NCI-H526 treated with DMSO at 0.1 percent for 48 hours (cell line): ENCODE measurements around the gene KRTAP10-2.

Experiments used
- DNase-seq: peaks from one replicate; lab custom pipeline; 2025; lab: John Stamatoyannopoulos, UW

Gene KRTAP10-2

DNA sequence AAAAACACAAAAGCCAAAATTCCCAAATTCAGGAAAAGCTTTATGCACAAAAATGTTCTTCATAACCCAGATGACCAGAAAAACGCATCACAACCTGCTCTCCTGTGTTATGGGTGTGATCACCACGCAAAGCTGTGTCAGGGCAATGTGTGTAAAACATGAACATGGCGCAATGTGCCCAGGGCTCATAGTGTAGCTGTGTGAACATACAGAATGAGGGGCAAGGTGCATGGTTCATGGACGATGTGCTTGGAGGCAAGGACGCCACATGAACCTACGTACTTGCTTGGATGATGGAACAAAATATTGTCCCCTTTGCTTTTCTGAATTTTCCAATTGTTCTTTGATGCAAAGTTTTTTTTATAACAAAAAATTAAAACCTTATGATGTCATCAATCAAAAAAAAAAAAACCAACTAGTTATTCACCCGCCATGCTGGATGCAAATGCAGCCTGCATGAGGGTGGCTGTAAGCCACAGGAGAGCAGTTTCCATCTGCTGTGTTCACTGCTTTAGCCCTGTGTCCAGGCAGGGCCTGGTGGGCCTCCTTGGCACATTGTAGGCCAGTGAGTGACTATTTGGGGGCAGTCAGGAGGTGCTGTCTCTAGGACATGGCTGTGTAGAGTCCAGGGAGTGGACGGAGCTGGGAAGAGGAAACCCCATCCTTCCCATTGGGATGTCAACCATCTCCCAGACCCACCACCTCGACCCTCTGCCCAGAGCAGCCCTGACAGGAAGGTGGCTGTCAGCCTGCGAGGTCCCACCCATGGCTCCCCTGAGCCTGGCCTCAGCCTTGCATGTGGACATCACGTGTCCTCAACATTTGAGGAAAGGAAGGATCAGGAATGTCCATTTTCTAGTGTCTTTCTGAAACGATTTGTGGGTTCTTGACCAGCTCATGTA is 25.0 kb downstream of the KRTAP10-2 start:
- no peak for DNase-seq

DNA sequence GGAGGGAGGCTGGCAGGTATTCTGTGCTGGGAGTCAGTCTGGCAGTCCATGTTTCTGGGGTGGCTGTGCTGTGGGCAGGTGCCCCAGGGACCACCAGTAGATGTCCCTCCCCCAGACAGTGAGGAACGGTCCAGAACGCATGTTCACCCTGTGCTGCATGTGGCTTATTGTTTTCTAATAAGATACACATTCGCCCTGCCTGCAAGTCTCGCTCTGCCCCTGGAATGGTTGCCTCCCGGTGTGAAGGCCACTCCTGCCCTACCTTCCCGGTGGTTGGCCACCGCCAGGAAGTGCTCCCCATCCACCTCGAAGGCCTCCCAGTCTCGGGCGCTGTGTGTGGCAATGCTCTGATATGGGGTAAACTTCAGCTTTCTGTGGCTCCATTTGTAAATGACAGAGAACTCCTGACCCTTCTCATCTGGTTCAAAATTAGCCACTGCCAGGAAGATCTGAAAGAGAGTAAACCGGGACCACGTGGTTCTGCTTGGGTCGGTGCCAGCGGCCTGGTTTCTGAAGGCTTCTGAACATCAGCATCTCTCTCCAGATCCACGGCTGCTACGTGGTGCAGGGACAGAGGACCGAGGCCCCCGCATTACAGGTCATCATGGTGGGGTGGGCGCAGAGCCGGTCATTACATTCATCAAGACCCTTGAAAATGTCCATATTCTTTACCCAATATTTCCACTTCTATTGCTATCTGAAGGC is 25.8 kb downstream of the KRTAP10-2 start:
- no peak for DNase-seq

DNA sequence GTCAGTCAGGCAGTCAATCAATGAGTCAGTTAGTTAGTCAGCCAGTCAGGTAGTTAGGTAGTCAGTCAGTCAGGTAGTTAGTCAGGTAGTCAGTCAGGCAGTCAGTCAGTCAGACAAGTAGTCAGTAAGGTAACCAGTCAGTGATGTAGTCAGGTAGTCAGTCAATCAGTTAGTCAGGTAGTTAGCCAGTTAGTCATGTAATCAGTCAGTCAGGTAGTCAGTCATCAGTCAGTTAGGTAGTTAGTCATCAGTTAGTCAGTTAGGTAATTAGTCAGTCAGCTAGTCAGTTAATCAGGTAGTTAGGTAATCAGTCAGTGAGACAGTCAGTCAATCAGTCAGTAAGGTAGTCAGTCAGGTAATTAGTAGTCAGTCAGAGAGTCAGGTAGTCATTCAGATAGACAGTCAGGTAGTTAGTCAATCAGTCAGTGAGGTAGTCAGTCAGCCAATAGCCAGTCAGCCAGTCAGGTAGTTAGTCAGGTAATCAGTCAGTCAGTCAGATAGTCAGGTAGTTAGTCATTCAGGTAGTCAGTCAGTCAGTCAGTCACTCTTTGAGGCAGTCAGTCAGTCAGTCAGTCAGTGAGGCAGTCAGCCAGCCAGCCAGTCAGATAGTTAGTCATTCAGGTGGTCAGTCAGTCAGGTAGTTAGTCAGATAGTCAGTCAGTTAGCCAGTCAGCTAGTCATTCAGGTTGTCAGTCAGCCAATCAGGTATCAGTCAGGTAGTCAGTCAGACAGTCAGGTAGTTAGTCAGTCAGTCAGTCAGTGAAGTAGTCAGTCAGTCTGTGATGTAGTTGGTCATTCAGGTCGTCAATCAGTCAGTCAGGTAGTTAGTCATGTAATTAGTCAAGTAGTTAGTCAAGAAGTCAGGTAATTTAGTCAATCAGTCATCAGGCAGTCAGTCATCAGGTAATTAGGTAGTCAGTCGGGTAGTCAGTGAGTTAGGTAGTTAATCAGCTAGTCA is 26.6 kb downstream of the KRTAP10-2 start:
- DNase-seq, result no peak

DNA sequence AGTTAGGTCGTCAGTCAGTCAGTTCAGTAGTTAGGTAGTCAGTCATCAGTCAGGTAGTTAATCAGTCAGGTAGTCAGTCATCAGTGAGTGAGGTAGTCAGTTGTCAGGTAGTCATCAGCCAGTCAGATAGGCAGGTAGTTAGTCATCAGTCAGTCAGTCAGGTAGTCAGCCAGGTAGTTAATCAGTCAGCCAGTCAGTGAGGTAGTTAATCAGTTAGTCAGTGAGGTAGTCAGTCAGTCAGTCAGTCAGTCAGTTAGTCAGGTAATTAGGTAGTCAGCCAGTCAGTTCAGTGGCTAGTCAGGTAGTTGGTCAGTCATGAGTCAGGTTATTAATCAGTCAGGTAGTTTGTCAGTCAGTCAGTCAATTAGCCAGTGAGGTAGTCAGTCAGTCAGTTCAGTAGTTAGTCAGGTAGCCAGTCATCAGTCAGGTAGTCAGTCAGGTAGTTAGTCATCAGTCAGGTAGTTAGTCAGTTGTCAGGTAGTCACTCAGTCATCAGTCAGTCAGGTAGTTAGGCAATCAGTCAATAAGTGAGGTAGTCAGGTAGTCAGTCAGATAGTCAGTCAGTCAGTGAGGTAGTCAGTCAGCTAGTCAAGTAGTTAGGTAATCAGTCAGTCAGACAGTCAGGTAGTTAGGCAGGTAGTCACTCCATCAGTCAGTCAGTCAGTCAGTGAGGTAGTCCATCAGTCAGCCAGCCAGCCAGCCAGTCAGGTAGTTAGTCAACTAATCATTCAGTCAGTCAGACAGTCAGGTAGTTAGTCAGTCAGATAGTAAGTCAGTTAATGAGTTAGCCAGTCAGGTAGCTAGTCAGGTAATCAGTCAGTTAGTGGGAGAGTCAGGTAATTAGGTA is 27.5 kb downstream of the KRTAP10-2 start:
- DNase-seq, result no peak

DNA sequence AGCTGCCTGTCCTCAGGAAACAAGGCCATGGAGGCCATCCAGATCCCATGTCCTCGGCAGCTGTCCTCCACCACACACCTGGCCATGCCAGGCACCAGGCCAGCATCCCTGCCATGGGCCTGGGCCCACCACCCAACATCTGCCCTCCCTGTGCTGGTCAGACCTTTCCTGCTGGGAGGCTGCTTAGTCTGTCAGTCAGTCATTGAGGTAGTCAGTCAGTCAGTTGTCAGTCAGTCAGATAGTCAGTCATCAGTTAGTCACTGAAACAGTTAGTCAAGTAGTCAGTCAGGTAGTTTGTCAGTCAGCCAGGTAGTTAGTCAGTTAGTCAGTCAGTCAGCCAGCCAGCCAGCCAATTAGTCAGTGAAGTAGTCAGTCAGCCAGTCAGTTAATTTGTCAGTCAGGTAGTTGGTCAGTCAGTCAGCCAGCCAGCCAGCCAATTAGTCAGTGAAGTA is 28.5 kb downstream of the KRTAP10-2 start:
- no peak for DNase-seq

DNA sequence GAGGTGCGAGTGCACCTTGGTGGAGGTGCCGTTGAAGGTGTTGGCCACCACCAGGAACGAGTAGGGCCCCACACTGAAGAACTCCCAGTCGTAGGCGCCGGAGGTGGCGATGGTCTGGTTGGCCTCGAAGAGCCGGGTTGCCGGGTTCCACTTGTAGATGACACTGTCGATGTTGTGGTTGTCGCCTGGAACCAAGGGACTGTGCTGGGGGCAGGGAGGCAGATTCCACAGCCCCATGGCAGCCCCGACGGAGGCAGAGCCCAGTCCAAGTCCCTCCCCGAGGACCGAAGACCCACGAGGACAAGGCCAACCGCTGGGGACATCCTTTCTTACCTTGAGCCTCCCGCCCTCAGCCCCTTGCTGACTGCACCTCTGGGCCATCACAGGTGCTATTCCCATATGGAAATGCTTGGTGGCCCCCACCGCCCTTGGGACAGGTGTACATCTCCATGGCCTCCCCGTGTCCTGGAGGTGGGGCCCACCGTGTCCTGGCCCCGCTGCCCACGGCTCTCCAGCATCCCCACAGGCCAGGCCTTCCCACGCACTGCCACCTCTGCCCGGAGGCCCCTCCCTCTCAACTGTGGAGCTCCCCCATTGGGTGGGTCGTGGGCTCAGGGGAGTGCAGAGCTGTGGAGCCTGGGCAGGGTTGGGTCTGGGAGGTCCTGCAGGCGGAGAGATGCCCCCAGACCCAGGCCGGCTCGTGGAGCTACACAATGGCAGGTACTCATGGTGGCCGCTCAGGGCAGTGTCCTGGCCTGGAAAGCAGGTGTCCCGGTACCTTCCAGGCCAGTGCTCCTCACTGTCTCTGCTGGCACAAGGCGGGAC is 29.2 kb downstream of the KRTAP10-2 start:
- no peak for DNase-seq

DNA sequence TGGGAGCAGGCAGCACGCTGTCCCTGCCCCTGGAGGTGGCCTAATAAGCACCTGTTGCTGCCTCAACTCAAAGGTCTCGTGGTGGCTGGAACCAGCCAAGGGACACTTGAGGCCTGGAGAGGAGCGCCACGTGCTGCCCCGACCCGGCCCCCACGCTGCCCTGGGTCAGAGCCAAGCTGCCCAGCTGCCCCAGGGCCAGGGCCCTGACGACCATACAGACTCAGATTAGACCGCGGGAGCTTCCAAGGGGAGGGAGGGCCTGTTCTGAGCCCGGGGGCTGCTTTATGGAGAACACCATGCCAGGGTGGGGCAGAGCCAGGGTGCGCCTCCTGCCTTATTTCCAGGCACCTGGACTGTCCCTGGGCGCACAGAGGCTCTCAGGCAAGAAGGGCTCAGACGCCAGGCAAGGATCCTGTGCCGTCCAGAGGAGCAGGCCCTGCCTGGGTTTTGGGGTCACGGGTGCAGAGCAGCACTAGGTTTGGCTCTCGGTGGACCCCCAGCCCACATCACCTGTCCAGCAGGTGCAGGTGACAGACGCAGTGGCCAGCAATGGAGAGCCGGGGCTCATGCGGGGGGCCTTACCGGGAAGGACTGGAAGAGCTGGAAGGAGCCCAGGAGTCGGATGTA is 29.9 kb downstream of the KRTAP10-2 start:
- DNase-seq, result no peak

DNA sequence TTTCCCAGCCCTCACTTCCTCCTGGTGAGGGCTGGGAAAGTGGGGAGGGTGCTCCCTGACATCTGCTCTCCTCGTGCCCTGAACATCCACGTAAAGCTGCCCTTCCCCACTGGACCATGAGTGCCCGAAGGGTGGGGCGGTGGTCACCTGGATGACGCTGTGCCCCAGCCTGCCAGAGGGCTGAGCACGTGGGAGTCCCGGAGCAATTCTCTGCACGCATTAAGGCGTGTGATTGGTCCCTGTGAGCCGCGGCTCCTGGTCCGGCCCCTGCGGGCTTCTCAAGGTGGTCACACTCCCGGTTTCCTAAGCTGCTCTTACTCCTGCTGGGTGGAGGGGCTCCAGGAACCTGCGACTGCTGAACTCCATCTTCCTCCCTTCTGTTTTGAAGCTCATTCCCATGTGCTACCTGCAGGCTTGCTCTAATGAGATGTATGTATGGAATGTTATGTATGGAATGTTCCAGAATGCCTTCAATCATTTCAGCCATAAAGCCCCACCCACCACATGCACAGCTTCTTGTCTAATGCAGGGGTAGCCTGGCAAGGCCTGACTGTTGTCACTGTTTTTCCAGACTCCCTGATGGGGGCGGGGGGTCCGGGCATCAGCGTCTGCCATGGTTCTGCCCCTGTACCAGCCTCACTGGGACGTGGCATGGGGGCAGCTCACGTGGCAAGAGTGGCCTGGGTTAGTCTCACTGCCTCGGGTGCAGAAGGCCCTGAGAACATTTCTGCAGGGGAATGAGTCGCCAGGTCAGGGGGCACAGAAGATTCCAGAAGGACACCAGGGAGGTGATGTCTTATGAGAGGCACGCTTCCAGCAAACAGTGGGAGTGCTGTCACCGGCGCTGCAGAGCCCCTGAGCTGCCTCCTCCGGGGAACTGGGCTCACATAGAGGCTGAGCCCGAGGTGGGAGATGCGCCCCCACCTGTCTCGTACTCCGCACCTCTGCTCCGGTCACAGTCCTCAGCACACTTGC is 30.7 kb downstream of the KRTAP10-2 start:
- DNase-seq, result no peak

DNA sequence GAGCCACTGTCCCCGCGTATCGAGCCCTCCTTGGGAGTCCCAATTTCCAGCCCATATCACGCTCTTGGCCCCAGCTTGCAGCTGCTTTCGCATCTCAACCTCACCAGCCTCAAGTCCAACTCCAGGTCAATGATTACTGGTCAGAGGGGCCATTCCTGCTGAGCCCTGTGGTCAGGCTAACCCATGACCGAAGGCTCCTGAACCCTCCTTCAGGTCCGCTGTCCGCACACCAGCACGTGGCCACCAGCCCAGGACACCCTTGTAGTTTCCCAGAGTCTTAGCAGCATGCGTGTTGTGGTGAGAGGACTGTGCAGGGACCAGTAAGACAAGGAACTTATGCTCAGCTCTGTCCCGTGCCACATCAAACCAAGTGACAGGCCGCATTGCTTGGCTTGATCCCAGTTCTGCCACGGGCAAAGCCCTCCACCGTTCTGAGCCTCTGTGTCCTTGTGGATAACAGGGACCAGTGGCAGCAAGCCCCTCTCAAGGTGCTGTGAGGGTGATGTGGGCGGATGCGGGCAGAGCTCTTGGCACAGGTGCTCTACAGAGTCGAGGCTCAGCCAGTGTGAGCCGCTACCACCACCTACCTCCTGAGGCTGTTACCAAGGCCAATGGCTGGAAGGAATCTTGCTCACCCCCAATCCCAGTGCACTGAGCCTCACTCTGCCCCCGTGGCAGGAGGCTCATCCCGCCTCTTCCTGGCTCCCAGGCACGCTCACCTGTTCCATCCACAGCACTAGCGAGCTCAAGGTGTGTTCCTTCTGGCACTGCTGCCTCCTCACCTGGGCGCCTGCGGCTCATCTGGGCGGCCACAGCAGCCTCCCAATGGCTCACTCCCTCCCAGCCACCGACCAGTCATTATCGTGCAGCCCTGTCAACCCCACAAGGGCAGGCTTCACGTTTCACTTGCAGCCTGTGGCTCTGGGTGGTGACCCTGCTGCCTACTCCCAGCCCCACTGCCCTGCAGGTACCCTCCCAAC is 31.7 kb downstream of the KRTAP10-2 start:
- DNase-seq, result no peak

DNA sequence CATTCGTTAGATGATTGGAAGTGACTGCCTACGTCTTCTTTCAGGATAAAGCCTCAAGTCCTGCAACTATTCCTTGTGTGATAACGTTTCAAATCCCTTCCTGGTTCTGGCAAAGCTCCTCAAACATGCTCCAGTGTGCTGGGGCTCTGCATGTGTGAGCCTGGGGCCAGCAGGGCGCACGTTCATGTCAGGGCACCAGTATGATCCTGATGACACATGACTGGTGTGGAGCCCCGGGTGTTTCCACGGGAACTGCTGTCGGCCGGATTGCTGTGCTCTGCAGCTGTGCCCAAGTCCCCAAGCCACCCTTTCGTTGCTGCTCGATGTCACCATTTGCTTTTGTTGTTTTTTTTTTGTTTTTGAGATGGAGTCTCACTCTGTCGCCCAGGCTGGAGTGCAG is 32.6 kb downstream of the KRTAP10-2 start:
- DNase-seq, result no peak

DNA sequence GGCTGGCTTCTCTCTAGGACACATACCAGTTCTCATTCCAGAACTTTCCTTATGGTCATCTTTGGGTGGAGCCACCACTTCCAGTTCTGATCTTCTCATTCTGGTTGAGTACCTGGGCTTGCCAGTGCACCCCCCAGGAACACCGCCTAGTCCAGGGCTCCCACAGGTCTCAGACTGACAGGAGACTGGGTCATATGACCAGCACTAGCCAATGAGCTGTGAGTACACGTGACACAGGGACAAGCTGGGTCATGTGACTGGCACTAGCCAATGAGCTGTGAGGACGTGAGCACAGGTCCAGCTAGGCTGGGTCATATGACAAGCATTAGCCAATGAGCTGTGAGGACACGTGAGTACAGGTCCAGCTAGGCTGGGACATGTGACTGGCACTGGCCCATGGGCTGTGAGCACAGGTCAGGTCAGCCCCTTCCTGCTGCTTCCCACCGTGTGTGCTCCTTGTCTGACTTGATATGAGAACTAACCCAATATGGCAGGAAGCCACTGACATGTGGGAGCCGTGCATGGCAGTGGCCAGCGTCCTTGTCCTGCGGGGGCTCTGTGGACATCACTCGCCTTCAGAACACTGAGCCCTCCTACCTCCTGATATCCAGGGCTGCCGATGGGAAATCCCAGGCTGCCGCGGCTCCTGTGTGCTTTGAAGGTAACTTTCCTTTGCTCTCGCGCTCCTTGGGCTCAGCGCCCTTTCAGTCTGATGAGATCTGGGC is 34.0 kb downstream of the KRTAP10-2 start:
- peak; percentile 95 for DNase-seq

DNA sequence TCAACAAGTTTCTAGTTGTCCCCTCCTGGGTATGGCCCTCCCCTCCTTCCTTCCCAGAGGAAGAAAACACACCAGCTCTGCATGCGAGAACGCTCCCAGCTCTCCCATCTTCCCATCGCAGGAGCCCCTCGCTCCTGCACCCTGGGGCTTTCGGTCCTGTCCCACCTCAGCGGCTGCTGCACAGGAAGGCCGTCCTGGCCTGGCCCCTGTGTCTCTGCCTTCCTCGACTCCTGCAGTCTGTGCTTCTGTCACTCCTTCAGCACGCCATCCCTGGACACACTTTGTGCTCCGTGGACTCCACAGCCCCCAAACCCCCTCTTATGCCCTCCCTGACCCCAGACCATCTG is 34.5 kb downstream of the KRTAP10-2 start:
- DNase-seq, result no peak

DNA sequence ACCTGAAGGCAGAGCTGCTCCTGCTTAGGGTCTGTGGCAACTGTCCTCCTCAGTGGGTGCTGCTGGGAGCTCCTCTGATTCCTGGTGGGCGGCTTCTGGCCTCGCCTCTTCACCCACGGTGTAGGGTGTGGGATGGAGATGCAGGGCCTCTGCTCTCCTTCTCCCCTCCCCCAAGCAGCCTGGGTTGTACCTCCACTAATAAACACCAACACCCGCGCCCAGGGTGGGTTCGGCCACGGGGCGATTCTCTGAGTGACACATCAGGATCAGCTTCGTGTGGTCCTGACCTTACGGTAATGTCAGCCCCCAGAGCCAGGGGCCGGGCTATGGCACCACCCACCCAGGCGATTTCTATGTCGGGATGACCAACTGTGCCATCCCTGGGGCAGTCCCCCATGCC is 35.0 kb downstream of the KRTAP10-2 start:
- no peak for DNase-seq

DNA sequence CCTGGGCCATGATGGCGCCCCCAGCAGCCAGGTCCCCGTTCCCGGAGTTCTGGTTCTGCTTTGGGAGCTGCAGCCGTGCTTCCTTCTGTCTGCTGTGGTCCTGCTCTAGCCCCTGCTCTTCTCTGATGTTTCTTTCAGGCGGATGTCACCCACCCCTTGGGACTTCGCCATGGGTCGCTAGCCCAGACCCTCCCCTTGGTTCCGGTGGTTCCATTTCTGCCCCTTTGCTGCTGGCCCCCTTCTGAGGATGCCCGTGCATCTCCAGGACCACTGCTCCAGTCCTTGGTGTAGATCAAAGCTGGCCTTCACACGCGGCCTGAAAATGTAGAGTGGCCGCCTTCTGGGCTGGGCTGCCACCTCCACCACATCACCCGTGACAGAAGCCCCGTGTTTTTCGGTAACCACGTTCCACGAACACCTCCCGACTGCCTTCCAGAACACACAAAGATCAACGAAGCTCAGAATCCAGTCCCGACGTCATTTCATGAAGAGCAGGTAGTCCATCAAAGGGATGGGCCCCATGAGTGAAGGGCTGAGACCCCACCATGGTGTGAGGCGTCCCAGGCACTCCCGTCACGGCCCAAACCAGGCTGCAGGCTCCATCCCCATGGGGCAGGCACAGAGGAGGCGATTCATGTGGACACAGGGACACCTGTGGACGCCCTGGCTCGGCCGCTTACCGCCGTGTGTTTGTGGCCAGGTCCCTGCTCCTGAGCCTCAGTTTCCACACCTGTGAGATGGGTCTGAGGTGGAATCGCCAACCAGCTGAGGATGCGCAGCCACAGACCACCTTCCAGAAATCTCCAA is 35.7 kb downstream of the KRTAP10-2 start:
- DNase-seq, result no peak

DNA sequence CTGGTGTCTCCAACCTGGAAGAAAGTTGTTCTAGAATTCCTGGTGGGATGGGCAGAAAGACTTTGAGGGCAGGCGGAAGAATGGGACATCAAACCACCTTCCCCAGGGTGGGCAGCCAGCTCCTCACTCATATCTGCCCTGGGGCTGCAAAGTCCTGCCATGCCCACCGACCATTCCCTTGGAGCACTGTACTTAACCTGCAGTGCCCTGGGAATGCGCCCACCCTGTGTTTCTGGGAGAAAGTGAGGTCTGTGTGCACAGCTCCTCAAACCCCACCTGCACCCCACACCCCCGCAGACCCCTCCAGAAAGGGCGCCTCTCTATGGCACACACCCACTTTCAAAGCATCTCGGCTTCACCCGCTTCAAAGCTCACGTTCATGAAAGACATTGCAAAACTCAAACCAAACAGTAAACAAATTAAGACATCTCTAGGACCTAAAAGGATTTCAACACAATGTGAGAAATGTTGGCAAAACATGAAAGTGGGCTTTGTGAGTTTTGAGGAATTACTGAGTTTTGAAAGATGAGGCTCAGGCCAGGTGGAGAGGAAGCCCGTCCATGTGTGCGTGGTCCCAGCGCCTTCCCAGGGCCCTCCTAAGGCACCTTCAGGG is 36.5 kb downstream of the KRTAP10-2 start:
- no peak for DNase-seq

DNA sequence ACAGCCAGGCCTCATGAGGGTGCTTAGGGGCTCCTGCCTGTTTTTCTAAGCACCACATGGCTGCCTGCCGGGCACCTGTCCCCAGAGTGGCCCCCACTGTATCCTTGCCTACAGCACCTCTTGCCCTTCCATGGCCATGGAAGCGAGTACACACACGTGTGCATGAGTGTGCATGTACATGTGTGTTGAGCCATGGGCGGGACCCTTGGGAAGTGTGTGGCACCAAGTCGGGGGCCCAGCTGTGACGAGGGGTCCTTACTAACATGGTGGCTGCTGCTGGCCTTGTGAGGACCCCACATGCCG is 37.1 kb downstream of the KRTAP10-2 start:
- DNase-seq, result no peak
